Retinal pigment epithelial cell (primary cell): ENCODE data around the gene STKLD1.
A peak's percentile ranks its signal among the peaks of the same experiment; 100 is the strongest.

Experiments
- DNase-seq: peaks from one replicate; pipeline ENCODE4 v3.0.0-alpha.2; 2010; ENCODE audit warnings: low read depth
- H3K4me3 ChIP-seq: 2 replicates; pipeline ENCODE4 v1.5.1; 2011; ENCODE audit warnings: mild to moderate bottlenecking, low read length, control low read depth, moderate library complexity
- TF ChIP-seq, protein P1 (sequence below): conservative IDR thresholded peaks from 2 replicates; pipeline ENCODE4 v1.5.1; 2011; ENCODE audit warnings: low read depth, low read length, control low read depth, inconsistent platforms

STKLD1 gene

GRCh38 chr9:133346021-133346785 is 30.0 kb upstream of the STKLD1 start:
- TF ChIP-seq, protein P1, sequence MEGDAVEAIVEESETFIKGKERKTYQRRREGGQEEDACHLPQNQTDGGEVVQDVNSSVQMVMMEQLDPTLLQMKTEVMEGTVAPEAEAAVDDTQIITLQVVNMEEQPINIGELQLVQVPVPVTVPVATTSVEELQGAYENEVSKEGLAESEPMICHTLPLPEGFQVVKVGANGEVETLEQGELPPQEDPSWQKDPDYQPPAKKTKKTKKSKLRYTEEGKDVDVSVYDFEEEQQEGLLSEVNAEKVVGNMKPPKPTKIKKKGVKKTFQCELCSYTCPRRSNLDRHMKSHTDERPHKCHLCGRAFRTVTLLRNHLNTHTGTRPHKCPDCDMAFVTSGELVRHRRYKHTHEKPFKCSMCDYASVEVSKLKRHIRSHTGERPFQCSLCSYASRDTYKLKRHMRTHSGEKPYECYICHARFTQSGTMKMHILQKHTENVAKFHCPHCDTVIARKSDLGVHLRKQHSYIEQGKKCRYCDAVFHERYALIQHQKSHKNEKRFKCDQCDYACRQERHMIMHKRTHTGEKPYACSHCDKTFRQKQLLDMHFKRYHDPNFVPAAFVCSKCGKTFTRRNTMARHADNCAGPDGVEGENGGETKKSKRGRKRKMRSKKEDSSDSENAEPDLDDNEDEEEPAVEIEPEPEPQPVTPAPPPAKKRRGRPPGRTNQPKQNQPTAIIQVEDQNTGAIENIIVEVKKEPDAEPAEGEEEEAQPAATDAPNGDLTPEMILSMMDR = no peak
- H3K4me3 ChIP-seq = peak overlapping the region; percentile 100
- no peak for DNase-seq

- peak overlapping the region; percentile 100 for H3K4me3 ChIP-seq
- no peak for DNase-seq
- TF ChIP-seq, protein P1 = no peak
Measured at GRCh38 chr9:133347515-133347984, 28.6 kb upstream of the STKLD1 start.

- peak within 1 kb of the TSS; percentile 100 for H3K4me3 ChIP-seq
- peak; percentile 88 for DNase-seq
- TF ChIP-seq, protein P1 = no peak
Measured at GRCh38 chr9:133347985-133348717, 28.0 kb upstream of the STKLD1 start, which contains the start of the genes MED22 and RPL7A. Gene MED22 (minus strand): TSS chr9:133348131. CDS start chr9:133346662, 1,469 bp downstream. Gene RPL7A (plus strand): TSS chr9:133348218. CDS start chr9:133348244, 26 bp downstream.

DNA sequence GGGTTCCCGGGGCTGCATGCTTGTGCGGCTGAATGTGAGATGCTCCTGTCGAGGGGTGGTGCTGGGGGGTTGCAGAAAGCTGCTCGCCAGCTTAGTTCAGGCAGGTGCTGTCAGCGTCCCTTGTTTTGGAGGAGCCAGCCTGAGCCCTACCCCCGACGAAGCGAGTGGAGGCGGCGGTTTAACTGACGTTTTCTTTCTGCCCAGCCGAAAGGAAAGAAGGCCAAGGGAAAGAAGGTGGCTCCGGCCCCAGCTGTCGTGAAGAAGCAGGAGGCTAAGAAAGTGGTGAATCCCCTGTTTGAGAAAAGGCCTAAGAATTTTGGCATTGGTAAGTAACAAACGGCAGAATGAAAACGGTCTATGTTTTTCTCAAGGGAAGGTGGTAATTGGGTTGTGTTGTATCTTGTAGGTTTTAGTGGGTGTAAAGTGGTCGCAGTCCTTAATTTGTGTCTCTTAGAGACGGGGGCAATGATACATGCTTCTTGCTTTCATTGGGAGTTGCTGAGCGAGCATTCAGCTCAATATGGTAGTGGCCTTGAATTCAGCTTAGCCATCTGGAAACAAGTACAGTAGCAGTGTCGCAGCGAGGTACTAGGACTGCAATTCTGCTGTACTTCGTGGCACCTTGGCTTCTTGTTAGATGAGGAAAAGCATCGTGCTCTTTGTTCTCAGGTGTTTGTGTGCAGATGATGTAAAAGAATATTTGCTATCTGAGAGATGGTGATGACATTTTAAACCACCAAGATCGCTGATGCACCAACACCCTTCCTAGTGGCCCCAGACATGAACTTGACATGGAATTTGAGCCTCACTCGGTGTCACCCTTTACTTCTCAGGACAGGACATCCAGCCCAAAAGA is 27.2 kb upstream of the STKLD1 start:
- no peak for DNase-seq
- TF ChIP-seq, protein P1 = no peak
- peak overlapping the region; percentile 100 for H3K4me3 ChIP-seq

- peak overlapping the region; percentile 100 for H3K4me3 ChIP-seq
- TF ChIP-seq, protein P1 = no peak
- no peak for DNase-seq
Measured at GRCh38 chr9:133349965-133350616, 26.1 kb upstream of the STKLD1 start.

- no peak overlapping the region for H3K4me3 ChIP-seq
- DNase-seq = no peak
- TF ChIP-seq, protein P1 = no peak
Measured at GRCh38 chr9:133351526-133351907, 24.6 kb upstream of the STKLD1 start.
